GM10266 (cell line): ENCODE measurements around the gene SDR42E1.

Source experiments
- DNase-seq: peaks from one replicate; pipeline ENCODE4 v3.0.0; 2012; ENCODE audit errors: extremely low spot score
- CTCF ChIP-seq: IDR thresholded peaks from 2 replicates; pipeline ENCODE4 v1.5.1; 2012; ENCODE audit warnings: mild to moderate bottlenecking, low read depth; ENCODE audit not compliant: control insufficient read depth, insufficient read depth; ENCODE audit errors: missing control alignments

Gene SDR42E1

GRCh38 chr16:82006036-82006435 lies 5.2 kb downstream of the SDR42E1 start:
- DNase-seq = no peak
- no peak for TF ChIP-seq CTCF

GRCh38 chr16:82005027-82005830 lies 6.0 kb downstream of the SDR42E1 start:
- no peak for DNase-seq
- no peak for TF ChIP-seq CTCF

GRCh38 chr16:82004601-82005000 lies 6.7 kb downstream of the SDR42E1 start:
- DNase-seq = no peak
- TF ChIP-seq CTCF = no peak

- TF ChIP-seq CTCF = no peak
- DNase-seq = no peak
Observed at GRCh38 chr16:82002831-82003230, 8.4 kb downstream of the SDR42E1 start.

- no peak for TF ChIP-seq CTCF
- DNase-seq = no peak
Observed at GRCh38 chr16:81997738-81998137, 13.5 kb downstream of the SDR42E1 start.

GRCh38 chr16:81996664-81997509 lies 14.4 kb downstream of the SDR42E1 start:
- no peak for DNase-seq
- no peak for TF ChIP-seq CTCF

GRCh38 chr16:81995651-81996050 lies 15.6 kb downstream of the SDR42E1 start:
- no peak for TF ChIP-seq CTCF
- no peak for DNase-seq
